Measurements from ENCODE around the gene PCTP.
A peak's percentile ranks its signal among the peaks of the same experiment; 100 is the strongest.

PCTP gene

DNA sequence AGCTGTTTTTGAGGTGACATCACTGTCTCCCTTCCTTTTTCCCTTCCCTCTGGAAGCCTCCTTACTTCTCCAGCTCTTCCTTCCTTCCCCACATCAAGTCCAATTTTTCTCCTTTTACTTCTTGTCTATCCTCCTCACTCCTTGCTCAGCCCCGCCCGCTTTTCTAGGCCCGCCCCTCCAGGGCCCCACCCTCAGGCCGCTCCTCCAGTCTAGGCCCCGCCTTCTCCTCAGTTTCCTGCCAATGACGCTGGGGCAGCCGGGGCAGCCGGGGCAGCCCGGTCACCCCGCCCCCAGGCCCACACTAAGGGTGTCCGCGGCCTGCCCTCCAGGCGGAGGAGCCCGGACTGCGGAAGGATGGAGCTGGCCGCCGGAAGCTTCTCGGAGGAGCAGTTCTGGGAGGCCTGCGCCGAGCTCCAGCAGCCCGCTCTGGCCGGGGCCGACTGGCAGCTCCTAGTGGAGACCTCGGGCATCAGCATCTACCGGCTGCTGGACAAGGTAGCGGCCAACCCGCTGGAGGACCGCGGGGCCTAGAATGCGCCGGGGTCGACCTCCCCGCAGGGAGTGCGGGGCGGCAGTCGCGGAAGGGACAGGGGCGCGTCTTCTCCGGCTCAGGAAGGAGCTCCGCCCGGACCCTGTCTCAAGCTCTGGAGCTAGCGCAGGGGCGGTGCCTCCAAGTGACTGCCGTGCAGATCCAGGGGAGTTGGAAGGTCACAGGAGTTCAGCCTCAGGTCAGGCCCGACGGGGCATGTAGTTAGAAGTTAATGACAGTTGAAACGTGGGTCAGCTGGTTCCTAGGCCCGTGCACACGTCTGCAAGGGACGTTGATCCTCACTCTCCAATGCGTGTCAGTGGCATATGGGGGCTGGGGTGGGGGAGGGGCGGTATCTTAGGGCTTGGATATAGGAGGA is at the start of gene PCTP:
PCTP (plus strand) TSS at position 302 of the 908 bp plus-strand sequence; CDS start at position 355, 53 bp downstream.
- DNase-seq (ENCODE audit: low read depth in 2 of 2), result peak; percentile 48 to 60

DNA sequence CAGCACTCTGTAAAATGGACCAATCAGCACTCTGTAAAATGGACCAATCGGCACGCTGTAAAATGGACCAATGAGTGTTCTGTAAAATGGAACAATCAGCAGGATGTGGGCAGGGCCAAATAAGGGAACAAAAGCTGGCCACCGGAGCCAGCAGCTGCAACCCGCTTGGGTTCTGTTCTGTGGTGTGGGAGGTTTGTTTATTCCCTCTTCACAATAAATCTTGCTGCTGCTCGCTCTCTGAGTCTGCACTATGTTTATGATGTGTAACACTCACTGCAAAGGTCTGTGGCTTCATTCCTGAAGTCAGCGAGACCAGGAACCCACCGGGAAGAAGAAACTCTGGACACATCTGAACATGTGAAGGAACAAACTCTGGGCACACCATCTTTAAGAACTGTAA is 48.7 kb upstream of the PCTP start:
- DNase-seq (ENCODE audit: low read depth in 2 of 2), result no peak

DNA sequence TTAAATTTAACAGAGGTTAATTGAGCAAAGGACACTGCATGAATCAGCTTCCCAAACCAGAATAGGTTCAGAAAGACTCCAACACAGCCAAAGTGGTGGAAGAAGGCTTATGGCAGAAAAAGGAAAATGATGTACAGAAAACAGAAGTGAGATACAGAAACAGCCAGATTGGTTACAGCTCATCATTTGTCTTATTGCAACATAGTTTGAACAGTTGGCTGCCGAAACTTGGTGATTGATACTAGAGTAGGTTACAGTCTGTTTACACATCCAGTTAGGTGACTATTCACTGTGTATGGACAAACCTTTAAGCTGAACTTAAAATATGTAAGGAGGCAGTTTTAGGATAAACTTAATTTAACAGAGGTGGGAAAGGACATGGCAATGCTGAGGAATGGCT is 46.5 kb upstream of the PCTP start:
- no peak for DNase-seq (ENCODE audit: low read depth in 2 of 2)

DNA sequence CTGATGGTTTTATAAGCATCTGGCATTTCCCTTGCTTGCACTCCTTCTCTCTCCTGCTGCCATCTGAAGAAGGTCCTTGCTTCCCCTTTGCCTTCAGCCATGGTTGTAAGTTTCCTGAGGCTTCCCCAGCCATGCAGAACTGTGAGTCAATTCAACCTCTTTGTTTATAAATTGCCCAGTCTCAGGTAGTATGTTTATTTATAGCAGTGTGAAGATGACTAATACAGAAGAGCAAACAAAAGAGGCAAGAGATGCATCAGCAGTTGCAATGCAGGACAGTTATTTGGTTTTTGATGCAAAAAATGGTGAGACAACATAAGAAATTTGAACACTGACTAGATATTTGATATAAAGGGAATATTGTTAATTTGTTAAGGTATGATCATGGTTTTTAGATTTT is 45.0 kb upstream of the PCTP start:
- no peak for DNase-seq (ENCODE audit: low read depth in 2 of 2)

DNA sequence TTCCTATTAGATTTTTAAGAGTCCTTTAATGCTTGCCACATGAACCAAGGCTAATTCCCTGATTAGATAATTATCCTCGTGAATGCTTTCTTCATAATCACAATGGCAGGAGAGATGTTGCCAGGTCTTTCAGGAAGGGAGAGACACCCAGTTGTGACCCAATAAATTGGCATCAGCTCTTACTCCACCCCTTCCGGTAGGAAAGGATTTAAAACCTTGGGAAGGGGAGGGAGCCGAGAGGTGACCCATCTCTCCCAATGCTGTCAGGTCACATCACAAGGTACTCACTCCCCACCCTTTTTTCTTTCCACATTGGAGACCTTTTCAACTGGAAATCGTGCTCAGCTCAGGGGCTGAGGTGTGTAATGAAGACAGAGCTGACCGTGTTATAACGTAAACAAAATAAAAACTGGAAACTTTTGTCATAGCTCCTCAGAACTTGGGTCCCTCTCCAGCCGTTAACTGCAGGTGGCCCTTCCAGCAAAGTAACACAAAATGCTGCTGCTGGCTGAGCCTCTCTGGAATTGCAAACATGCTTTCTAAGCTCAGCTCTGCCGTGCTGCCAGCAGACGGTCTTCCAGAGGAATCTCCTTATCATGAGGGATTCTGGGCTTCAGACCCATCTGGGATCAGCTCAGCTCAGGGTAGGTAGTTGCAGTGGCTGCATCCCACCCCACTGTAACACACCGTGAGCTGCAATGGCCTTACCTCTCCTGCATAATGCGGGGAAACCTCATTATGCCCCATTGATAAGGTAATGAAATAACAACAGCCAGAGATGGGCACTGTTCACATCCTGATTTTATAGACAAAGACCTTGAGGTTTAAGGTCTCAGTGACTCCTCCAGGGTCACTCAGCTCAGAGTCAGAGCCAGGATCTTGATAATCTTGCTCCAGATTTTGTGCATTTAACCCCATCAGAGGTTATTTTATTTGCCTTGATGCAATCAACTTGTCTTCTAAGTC is 43.8 kb upstream of the PCTP start:
- no peak for DNase-seq (ENCODE audit: low read depth in 2 of 2)

DNA sequence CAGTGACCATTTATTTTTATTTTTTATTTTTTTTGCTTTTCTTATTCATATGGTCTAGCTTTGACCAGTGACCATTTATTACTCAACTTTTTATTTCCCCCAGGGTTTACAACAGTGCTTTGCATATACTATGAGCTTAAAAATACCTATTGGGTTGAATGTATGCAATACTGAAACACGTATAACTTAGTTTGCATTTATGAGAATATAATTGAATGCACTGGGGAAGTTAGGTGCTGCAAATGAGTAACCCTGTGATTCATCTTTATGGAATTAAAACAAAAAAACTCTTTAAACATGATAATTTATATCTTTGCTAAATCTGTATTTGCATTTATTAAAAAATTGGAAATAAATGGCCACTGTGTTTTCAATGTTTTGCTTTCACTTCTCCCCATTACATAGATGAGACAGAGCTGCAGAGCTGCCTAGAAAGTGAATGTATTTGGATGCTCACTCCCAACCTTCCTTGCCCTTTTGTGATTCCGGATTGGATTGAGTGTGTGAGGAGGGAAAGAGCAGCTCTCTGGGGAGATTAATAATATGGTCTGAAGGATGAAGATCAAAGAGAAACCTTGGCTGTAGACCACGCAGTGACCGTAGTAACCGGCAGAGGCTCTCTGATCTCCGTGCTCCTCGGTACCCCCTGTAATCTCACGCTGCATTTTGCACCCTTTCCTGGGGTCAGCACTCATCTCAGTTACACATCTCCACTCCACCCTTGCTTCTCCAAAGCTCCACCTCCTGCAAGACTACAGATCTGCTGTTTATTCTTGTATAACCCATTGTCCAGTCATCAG is 42.5 kb upstream of the PCTP start:
- no peak for DNase-seq (ENCODE audit: low read depth in 2 of 2)

DNA sequence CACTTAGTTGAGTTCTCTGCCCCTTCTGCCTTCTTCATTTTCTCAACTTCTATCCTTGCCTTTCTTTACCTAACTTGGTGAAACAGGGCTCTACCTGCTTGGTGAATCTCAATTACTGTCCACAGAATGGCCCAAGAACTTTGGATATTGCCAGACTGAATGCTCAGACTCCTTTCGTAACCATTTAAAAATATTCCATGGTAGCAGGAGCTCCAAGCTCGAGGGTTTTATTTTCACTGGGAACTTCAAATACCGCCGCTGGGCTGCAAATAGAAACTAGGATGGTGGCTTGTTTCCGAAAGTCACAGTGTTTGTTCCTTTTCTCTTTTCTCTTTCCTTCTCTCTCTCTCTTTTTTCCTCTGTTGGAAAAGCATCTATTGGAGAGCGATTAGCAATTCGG is 41.4 kb upstream of the PCTP start:
- DNase-seq (ENCODE audit: low read depth in 2 of 2), result no peak

DNA sequence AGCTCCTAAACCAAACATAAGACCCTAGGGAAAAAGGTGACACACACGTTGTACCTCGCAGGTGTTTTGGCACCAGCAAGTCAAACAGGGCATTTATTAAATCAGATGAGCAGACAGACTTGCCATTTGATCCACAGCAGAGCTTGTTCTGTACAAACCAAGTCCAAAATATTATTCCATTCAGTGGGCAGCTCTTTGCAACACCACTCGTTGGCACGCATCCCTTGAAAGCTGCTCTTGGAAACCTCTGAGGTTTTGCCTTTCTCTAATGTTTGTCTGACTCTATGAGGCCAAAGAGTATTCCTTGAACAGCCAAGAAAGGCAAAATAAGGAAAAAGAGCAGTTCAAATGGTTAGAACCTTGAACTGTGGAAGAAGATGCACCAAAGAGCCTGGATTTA is 40.9 kb upstream of the PCTP start:
- no peak for DNase-seq (ENCODE audit: low read depth in 2 of 2)

DNA sequence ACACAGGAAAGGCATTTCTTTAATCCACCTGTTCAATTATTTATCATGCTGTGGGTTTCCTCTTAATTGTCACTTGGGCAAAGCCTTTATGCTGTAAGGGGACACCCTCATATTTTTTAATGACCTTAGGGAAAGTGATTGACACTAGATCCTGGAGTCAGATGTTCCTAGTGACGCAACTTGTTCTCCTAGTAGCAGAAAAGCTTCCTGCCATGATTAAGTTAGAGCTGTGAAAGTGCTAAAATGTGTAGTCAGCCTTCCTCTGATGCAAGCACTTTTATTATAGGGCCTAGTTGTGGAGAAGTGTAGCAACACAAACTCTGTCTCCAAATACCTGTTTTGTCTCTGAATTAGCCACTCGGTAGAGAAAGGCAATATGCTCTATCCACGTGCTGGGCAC is 40.4 kb upstream of the PCTP start:
- DNase-seq (ENCODE audit: low read depth in 2 of 2), result no peak

DNA sequence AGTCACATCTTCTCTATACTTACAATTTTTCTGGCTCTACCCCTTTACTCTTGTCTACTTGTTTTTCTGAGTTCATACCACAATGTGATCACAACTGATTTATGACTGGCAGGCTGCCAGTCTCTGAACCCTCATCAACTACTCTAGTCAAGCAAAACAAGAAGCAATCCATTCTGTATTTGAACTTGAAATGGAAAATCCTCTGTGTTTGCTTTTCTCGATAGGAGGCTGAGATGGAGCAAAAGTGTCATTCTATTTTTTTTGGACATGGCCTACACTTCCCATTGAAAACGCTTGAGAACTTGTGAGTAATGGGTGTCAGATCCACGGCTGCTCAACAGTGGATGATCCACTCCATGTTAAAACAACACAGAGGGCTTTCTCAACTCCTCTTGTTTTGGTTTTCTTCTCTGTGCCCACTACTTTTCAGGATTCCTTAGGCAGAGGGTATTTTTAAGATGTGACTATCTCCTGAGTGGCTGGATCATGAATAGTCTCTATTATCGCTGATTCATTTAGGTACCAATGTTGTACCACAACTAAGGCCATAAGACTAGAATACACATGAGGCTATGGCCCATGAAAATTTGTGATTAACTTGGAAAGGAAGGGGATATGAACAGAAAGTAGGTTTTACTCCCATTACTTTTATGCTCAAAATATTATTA is 39.9 kb upstream of the PCTP start:
- no peak for DNase-seq (ENCODE audit: low read depth in 2 of 2)

DNA sequence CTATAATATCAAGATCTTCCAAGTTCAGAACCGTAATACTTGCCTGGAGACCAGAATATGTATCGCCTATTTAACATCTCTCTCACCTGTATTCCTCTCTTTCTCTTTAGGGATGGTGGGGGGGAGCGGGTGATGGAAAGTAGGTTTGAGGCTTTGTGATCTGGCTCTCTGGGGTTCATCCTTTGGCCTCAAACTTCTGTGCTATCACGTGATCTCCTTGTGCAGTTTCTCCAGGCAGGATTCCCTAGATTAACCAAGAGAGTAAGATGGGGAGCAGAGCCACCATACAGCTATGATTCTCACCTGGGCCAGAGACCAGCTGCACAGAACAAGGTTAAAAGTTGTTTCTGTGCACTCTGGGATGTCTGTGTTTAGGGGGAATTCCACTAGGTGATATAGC is 33.4 kb upstream of the PCTP start:
- no peak for DNase-seq (ENCODE audit: low read depth in 2 of 2)

DNA sequence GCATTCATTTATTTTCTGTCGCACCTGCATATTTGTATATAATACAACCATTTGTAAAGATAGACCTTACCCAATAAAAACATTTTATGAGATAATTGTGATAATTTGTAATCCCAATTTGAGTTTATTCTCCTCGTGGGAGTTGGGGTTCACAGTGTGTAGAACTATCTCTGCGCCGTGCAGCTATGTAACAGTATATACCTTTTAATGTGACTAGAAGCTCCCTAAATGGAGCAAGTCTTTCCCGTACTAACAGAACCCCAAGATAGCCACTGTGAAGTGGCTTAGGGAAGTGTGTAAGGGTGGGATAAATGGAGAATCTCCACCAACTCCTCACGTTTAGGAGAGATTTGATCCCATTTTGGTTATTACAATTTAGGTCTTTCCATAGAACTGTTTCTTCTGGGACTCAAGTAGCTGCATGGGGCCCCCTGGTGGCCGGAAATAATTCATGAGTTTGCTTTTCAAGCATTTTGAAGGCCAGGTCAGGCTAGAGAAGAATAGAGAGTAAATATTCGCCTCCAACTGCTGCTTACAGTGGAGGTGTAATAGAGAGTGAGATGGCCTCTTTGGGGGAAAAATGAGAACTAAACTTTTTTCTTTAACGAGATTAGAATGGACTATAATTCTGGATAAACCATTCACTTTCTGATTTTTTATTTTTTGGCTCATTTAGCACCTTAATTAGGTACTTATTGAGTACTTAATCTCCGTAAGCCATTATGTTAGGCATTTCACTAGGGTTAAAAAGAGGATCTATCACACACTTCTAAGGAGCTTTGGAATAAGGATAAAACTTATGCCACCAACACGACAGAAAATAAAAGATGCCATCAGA is 32.7 kb upstream of the PCTP start:
- DNase-seq (ENCODE audit: low read depth in 2 of 2), result peak; percentile 7 to 26

DNA sequence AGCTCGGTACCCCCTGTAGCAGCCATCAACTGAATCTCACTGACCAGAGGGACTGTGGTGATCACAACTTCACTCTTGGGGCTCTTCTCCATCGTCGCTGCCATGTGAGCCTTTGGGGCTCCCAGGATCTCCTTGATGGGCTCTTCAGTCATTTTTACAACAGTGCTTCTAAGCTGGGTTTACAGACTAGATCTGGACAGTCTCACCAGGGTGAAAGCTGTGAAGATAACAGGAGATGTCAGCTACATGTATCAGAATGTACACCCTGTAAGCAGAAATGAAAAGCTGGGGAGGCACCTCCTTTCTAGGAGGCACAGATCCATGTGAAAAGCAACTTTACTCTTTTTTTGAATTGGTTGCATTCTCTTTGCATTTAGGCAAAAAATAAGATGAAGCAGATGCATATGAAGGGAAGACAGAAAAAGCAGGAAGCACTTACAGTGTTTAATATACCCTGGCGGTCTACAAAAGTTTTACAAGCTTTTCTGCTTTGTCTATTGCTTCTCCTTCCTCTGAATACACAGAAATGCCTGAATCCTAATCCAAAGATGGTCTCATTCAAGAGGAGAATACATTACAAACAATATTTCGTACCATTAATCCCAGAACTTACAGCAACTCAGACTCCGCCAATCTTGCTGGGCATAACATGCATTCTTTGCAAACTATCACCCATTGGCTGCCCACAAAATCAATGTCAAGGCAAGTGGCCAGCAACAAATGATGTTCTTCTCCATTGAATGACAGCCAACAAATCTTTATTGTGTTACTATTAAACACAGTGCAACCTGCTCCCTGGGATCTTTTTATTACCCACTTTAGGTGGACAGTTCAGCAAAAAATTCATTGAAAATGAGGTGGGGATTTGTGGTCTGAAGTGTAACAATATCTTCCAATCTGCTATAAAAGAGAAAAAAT is 29.7 kb upstream of the PCTP start:
- no peak for DNase-seq (ENCODE audit: low read depth in 2 of 2)

DNA sequence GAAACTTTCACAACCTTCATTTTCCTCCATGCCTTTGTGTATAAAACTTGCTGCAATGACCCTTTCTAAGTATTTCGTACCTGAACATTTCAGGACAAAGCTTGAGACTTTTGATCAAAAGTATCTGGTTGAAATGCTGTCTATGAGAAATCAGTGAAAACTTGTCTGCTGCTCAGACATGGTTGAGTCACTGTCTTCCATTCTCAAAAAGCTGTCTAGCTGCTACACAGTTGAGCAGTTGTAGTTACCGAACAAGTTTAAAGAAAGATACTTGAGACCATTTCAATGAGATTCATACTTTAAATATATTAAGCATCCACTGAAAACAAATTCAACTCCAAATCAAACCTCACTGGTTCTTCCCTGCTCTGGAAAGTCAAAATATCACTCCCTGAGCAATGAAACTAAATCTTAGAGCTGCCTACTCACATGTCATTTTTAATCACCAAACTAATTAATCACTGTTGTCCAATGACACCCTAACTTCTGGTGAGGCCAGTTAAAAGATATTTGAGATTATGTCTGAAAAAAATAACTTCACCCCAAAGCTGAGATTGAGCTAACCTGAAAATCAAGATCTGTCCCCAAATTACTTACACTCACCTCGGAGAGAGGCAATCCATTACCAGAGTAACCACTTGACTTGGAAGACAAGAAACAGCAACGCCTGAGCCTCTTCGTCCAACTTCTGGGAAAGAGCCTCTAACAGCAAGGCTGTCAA is 28.7 kb upstream of the PCTP start:
- DNase-seq (ENCODE audit: low read depth in 2 of 2), result no peak

DNA sequence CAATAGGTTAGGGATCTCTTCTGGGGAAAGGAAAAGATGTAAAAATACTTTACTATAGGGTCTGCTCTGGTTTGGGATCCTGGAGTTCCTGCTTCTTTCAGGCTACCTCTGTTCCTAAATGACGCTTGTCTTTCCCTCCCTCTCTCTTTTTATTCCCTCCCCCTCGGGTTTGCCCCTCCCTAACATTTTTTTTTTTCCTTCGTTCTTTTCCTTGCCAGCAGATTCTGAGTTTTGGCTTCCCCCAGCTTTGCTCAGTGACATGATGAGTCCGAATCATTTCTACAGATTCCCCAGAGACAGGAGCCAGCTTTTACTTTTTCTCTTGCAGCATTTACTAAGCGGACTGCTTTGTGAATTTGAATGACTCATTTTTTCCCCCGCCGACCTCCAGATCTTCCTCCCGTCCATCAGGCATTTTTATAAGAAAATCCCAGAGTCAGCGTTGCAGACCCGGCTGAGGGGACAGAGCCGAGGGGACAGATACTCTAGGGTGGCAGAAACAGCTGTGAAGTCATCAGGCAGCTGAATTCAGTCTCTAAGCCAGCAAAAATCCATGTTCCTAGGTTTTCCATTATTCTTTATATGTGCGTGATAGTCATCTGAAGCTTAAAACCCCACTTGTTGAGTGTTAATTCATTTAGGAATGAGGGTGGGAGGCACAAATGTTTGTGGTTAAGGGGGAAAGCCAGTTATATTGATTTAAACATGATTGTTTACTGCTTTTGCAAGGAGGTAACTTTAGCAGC is 27.9 kb upstream of the PCTP start, which contains the start of gene TMEM100:
TMEM100 (minus strand) TSS at position 123 of the 746 bp plus-strand sequence. CDS start 1,794 bp downstream, outside the sequence.
- DNase-seq (ENCODE audit: low read depth in 2 of 2), result no peak

DNA sequence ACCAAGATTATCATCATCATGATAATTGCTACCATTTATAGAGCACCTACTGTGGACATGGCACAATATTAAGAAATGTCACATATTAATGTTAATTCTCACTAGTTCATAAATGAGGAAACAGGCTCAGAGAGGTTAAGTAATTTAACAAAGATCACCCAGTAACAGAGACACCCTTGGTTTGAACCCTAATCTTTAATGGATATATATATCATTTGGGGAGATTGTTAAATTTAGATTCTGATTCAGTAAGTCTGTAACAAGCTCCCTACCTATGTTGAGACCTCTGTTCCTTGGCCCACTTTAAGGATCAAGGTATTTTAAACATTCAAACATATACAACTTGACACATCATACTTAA is 27.4 kb upstream of the PCTP start:
- DNase-seq (ENCODE audit: low read depth in 2 of 2), result no peak

DNA sequence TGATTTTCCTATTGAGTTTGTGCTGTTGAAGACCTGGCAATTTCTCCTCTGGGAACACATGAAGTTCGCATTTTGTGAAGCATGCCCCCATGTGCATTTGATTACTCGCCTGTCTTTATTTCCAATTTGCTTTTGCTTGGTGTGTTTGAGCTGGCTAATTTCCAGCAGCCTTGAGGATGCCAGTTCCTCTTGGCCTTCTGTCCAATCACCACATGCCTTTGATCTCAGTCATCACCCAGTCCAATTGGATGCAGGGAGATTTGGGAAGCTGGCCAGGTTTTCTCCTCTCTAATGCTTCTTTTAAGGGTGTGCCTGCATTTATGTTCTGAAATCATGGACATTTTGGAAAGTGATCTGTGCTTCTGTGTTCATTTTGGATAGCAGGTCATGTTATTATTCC is 24.4 kb upstream of the PCTP start:
- no peak for DNase-seq (ENCODE audit: low read depth in 2 of 2)

DNA sequence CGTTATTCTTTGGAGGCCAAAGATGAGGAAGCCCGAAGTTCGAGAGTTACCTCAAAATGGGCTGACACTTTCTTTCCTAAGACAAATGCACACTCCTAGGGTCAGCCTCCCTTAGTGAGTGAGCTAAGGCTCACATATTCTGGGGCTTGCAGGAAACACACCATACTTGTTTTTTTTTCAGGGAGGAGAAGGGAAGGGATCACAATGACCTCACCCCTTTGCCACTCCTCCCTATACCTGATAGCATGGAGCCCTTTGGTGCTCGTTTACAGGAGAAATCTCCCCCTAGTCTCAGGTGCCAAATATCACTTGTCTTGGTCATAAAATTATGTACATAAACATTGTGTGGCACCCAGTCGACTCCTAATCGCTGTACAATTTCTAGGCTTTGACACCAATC is 23.6 kb upstream of the PCTP start:
- no peak for DNase-seq (ENCODE audit: low read depth in 2 of 2)

All from stimulated activated CD8-positive, alpha-beta memory T cell treated with anti-CD3 and anti-CD28 coated beads, Interleukin-2, amount 100 ng/mL, for 1 hour (primary cell).